ENCODE measurements around the gene MTOR.
A peak's percentile ranks its signal among the peaks of the same experiment; 100 is the strongest.
"Not testable (repeated sequence)": the region's sequence is repeated elsewhere in the genome, so short reads cannot be mapped to it uniquely, and the experiment has no call there.

The MTOR gene

DNA sequence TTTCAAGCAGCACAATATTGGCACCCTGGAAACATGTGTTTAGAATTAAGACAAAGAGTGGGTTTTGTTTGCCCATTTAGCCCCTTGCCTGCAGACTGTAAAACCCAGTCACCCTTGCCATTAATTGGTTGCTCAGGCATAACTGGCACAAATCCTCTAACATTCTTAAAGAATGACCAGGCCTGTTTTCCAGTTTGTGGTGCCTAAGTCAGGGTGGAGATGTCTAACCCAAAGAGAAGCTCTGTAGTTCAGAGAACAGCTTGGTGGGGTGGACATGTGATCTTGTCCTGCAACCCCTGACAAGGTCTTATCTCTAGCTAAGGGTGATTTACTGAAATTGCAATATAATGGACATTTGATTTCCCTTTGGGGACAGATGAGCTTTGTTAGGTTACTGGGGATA is 82.0 kb downstream of the MTOR start:
- peak; percentile 86 for DNase-seq (ENCODE audit: low read depth)

DNA sequence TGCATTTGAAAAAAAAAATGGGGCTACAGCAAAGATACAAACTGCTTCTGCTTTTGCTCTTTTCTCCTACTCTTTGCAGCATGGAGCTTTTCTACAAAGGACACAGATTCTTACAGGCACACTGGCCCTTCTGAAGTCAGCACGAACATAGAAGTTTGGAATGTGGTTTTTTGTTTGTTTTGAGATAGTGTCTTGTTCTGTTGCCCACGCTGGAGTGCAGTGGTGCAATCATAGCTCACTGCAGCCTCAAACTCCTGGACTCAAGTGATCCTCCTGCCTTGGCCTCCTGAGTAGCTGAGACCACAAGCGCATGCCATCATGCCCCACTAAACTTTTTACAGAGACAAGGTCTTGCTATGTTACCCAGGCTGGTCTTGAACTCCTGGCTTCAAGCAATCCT is 82.6 kb downstream of the MTOR start:
- DNase-seq (ENCODE audit: low read depth) = peak; percentile 64

- DNase-seq (ENCODE audit: low read depth) = no peak
Observed at GRCh38 chr1:11179125-11179524, 83.2 kb downstream of the MTOR start.

DNA sequence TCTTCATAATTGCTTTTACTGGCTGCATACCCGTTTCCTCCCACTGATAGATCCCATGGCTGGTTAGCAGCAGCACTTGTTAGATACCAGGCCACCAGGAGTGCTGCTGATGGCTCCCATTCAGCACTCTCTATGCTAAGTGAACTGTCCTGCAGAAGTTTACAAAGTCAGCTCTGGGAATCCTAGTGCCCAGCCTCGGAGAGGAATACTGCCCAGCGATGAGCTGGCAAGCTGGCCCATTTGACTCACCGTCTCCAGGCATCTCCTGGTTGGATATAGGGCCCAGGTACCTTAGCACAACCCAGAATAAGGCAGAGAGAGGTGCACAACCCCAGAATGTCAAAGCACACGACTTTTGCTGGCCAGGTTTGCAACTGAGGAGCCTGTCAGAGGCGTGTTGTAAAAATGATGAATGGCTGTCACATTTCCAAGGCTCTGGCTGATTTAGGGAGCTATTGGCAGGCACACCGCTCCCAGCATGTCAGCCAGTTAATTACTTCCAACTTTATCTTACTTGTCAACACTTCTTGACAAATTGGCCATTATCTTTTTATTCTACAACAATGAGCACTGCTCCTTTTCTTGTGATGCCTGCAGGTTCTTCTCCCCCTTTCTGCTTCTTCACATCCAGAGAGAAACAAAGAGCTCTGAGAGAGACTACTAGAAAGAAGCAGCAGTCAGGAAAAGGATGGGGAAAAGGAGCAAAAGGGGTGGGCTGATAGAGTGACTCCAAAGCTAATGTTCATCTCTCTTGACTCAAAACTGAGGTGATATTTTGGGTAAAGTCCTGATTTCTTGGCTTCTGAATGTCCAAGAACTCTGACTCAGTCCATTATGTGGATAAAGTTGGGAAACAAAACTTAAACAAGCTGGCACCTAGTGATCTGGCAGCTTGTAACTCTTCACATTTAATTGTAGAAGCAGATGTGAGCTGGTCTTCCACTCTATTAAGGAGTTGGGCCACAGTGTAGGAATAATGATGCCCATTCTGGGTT is 84.0 kb downstream of the MTOR start:
- DNase-seq (ENCODE audit: low read depth) = peak; percentile 24

DNA sequence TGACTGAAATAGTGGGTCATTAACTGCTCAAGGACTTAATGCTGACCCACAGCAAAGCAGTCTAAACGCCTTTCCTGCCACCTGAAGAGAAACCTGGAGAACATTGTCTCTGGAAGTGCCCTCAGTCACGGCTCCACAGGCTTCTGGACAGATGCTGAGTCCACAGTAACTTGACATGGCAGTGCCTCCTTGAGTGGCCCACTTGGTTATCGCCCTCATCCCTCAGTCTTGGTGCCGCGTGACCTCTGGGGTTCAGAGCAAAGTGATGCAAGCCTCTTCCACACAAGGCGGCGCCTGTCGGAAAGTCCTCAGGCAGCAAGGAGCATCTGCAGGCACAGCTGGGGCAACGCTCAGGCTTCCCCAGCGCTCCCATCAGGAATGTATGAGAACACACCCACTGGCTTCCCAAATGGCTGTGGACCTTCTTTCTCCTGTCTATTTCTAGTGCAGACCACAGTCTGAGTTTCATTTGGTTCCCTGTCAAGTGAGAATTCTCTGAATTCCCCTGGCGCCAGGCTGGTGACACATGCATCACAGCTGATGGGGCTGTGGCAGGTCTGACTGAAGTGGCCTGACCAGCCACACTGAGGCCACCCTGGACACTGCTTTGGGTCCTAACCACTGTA is 86.2 kb downstream of the MTOR start:
- DNase-seq (ENCODE audit: low read depth) = peak; percentile 88

DNA sequence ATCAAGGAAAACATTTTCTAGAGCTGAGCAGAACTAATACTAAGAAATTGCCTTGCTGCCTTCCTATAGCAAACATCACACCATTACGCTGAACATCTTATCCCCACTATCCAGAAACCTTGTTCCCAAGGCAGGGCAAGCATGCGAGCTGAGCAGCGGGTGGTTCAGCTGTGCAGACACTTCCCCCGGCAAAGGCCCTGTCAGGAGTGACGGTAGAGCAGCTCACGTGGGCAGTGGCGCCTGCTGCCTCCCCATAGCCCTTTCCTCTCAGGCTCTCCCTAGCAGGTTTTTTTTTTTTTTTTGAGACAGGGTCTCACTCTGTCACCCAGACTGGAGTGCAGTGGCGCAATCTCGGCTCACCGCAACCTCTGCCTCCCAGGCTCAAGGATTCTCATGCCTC is 86.9 kb downstream of the MTOR start:
- no peak for DNase-seq (ENCODE audit: low read depth)

DNA sequence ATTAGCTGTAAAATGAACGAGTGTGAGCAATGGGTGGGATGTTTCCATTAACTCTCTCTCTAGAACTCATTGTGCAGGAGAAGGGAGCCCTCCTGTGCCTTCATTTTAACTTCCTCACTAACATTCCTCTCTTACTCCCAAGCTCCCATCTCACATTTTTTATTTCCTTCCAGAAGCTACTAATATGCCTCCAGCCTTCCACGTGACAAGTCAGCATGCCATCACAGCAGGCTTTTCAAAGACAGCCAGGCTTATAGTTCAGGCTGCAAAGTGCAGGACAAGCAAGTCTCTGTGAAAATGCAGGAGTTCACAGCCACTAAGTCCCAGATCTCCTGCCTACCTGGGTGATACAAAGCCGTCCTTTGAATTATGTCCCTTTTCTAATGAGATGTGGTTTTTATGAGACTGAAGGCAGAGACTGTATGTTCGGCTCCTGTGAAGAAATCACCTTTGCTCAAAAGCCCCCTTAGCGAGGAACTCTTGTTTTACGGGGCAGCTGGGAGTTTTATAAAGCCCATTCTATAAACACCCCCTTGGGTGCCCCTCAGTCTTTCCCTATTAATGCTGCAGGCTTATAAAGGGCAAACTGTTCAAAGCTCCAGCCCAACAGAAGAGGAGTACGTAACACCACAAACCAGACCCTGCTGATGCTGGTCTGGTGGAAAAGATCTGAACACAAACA is 87.9 kb downstream of the MTOR start:
- DNase-seq (ENCODE audit: low read depth) = peak; percentile 80

- DNase-seq (ENCODE audit: low read depth) = no peak
Observed at GRCh38 chr1:11170102-11170501, 92.2 kb downstream of the MTOR start.

- DNase-seq (ENCODE audit: low read depth) = no peak
Observed at GRCh38 chr1:11169202-11169601, 93.1 kb downstream of the MTOR start.

- no peak for DNase-seq (ENCODE audit: low read depth)
Observed at GRCh38 chr1:11168731-11169130, 93.6 kb downstream of the MTOR start.

GRCh38 chr1:11166744-11167143 is 95.6 kb downstream of the MTOR start:
- DNase-seq (ENCODE audit: low read depth) = not testable (repeated sequence)

DNA sequence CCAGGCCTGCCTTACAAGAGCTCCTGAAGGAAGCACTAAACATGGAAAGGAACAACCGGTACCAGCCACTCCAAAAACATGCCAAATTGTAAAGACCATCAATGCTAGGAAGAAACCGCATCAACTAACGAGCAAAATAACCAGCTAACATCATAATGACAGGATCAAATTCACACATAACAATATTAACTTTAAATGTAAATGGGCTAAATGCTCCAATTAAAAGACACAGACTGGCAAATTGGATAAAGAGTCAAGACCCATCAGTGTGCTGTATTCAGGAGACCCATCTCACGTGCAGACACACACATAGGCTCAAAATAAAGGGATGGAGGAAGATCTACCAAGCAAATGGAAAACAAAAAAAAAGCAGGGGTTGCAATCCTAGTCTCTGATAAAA is 99.6 kb downstream of the MTOR start:
- DNase-seq (ENCODE audit: low read depth) = not testable (repeated sequence)

GRCh38 chr1:11158720-11159321 is 103.5 kb downstream of the MTOR start:
- DNase-seq (ENCODE audit: low read depth) = peak; percentile 96

GRCh38 chr1:11158291-11158690 is 104.1 kb downstream of the MTOR start:
- DNase-seq (ENCODE audit: low read depth) = no peak

DNA sequence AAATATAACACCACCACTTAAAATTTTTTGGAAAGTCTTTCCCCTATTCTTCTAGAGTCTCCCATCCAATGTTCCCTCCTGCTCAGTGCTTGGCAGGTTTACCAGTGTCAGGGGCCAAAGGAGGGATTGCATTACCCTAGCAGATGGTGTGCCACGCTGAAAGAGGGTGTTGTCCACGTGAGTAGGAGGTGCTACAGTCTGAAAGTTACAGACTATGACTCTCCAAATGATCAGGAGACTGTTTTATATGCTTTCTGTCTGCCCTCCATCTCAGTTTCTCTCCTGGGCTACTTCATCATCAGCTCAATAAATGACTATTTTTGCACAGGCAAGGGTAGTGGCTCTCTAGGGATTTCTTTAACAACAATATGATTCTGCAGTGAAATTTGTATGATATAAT is 104.5 kb downstream of the MTOR start:
- DNase-seq (ENCODE audit: low read depth) = peak; percentile 41

DNA sequence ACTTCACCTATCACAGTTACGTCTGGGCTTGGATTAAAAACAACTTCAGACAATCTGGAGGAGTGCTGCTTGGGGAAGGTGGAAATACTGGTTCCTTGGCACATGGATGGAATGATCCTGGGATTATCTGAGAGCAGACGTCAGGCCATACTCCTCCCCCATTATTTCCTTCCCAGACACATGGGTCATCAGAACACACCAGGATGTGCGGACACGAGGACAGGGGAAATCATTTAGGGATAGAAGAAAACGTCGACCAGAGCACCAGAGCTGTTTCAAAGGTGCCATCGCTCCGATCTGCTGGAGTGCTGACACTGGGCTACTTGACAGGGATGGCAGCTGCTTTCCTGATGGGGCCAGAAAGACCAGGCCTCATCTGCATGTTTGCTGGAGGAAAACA is 105.0 kb downstream of the MTOR start:
- DNase-seq (ENCODE audit: low read depth) = no peak

GRCh38 chr1:11156963-11157362 is 105.4 kb downstream of the MTOR start:
- no peak for DNase-seq (ENCODE audit: low read depth)

GRCh38 chr1:11156441-11156840 is 105.9 kb downstream of the MTOR start:
- no peak for DNase-seq (ENCODE audit: low read depth)

- no peak for DNase-seq (ENCODE audit: low read depth)
Observed at GRCh38 chr1:11153184-11153583, 109.2 kb downstream of the MTOR start.

DNA sequence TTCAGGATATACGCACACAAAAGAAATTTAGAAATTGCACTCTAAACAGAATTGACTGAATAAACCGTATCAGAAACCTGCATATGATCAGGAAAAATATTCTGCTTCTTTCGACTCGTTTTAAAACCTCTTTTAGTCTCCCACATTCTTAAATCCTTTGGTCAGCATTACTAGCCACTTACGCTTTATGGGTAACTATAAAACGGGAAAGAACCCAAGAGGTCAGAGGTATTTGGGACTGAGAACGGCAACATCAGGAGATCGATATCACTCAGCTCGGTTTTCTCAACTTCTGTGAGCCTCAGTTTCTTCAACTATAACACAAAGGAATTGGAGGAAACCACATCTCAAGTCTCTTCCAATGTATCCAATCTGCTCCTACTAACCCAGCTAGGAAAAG is 109.6 kb downstream of the MTOR start:
- no peak for DNase-seq (ENCODE audit: low read depth)

- peak; percentile 24 for DNase-seq (ENCODE audit: low read depth)
Observed at GRCh38 chr1:11151826-11152612, 110.3 kb downstream of the MTOR start.

GRCh38 chr1:11151114-11151513 is 111.2 kb downstream of the MTOR start:
- no peak for DNase-seq (ENCODE audit: low read depth)
